Measurements from ENCODE around the gene HCLS1. TPM values are rescaled to one million over a fixed set of nuclear protein-coding genes. Genes with fewer than 3 reads are reported as not detected.

HCLS1 gene
- total RNA-seq, 1 donor from 2014 or later, result 35.4 TPM

DNA sequence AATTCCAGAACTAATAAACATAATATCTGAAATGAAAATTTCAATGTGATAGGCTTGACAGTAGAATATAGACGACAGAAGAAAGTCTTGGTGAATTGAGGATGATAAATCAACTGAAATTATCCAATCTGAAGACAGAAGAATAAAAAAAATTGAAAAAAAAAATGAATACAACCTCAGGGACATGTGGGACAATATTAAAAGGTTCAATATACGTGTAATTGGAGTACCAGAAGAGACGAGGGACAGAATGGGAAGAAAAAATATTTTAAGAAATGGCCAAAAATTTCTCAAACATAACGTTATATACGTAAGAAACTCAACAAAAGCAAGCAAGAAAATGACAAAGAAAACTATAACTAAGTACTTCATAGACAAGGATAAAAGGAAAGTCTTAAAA is 43.3 kb upstream of the HCLS1 start:
- TF ChIP-seq POLR2AphosphoS5 (IDR thresholded peaks at IDR 0.05; ENCODE audit: insufficient read depth in 1 of 2, low read depth in 1 of 2) (no peak), POLR2A (IDR thresholded peaks at IDR 0.05) (no peak)
- TF ChIP-seq, protein P1, sequence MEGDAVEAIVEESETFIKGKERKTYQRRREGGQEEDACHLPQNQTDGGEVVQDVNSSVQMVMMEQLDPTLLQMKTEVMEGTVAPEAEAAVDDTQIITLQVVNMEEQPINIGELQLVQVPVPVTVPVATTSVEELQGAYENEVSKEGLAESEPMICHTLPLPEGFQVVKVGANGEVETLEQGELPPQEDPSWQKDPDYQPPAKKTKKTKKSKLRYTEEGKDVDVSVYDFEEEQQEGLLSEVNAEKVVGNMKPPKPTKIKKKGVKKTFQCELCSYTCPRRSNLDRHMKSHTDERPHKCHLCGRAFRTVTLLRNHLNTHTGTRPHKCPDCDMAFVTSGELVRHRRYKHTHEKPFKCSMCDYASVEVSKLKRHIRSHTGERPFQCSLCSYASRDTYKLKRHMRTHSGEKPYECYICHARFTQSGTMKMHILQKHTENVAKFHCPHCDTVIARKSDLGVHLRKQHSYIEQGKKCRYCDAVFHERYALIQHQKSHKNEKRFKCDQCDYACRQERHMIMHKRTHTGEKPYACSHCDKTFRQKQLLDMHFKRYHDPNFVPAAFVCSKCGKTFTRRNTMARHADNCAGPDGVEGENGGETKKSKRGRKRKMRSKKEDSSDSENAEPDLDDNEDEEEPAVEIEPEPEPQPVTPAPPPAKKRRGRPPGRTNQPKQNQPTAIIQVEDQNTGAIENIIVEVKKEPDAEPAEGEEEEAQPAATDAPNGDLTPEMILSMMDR (IDR thresholded peaks at IDR 0.05), result no peak
- no peaks in the 10 kb centered on the region for H3K27me3 ChIP-seq
- intact Hi-C loops (cut with DNase I), result no loop called here
- no peaks in the 10 kb centered on the region for H3K4me1 ChIP-seq
- H3K27ac ChIP-seq, result no peak overlapping the region
- H3K36me3 ChIP-seq, result peaks cover 0 to 50% of the 10 kb centered on the region in 2 donors
- H3K9me3 ChIP-seq, result no peaks in the 10 kb centered on the region
- no peak overlapping the region for H3K4me3 ChIP-seq
- DNase-seq (ENCODE audit: extremely low spot score in 2 of 2), result no peak

DNA sequence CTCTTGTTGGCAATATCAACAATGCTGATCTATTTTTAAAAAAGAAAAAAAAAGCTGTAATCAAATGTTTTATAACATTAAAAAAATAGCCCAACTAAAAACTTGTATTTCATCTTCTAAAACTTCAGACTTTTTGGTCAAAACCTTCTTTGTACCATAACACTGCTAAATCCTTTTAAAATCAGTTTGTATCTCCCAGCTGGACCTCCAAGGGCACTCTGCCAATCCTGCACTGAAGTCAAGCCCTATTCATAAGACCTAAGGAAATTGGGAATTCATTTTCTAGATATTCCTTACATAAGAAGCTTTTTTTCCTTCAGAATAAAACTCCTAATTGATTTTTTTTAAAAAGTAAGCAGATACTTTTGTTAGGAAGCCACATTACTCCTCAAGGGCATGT is 38.2 kb upstream of the HCLS1 start:
- Histone ChIP-seq H3K27ac (peak overlapping the region; percentile 18), H3K36me3 (peaks cover 0 to 48% of the 10 kb centered on the region in 2 donors), H3K27me3 (no peaks in the 10 kb centered on the region), H3K4me3 (no peak overlapping the region), H3K4me1 (no peaks in the 10 kb centered on the region), H3K9me3 (no peaks in the 10 kb centered on the region)
- intact Hi-C loops (cut with DNase I), result no loop called here
- TF ChIP-seq POLR2A (IDR thresholded peaks at IDR 0.05) (no peak), POLR2AphosphoS5 (IDR thresholded peaks at IDR 0.05; ENCODE audit: insufficient read depth in 1 of 2, low read depth in 1 of 2) (no peak)
- TF ChIP-seq, protein P1 (IDR thresholded peaks at IDR 0.05), result no peak
- DNase-seq (ENCODE audit: extremely low spot score in 2 of 2), result no peak

DNA sequence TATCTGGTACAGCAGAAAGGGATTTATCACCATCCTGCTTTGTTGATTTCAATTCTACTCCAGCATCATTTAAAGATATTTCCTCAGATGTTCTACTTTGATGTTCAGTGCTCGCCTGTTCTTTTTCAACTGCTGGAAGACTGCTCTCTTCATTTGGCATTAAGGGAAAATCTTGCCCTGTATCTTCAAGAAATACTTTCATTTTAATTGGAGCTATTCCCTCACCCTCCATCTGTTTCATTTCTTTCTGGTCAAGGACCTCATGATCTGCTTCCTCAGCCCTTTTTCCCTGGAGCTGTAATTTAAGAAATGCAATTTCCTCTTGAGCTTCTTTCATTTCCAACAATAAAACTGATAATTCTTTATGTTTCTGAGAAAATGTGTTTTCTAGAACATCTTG is 37.8 kb upstream of the HCLS1 start:
- no peak for DNase-seq (ENCODE audit: extremely low spot score in 2 of 2)
- Histone ChIP-seq H3K27me3 (no peaks in the 10 kb centered on the region), H3K36me3 (peaks cover 0 to 51% of the 10 kb centered on the region in 2 donors), H3K27ac (peak overlapping the region; percentile 18), H3K9me3 (no peaks in the 10 kb centered on the region), H3K4me3 (no peak overlapping the region), H3K4me1 (no peaks in the 10 kb centered on the region)
- TF ChIP-seq POLR2A (IDR thresholded peaks at IDR 0.05) (no peak), POLR2AphosphoS5 (IDR thresholded peaks at IDR 0.05; ENCODE audit: insufficient read depth in 1 of 2, low read depth in 1 of 2) (no peak)
- TF ChIP-seq, protein P1 (IDR thresholded peaks at IDR 0.05), result no peak
- intact Hi-C loops (cut with DNase I), result no loop called here

DNA sequence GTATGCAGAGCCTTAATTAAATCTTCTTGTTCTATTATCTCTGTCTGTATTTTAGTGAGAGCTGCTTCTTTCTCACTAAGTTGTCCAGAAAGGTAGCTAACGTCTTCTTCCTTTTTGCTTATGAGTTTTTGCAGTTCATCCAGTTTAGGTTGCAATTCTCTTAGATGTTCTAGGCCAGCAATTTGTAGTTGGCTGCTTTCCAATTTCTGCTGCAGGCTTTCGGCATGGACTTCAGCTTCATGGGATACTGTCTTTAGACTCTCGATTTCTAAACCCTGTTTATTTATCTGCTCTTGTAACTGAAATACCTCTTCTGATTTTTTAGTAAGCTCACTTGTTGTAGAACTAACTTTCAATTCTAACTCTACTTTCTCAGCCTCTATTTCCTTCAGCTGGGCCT is 35.5 kb upstream of the HCLS1 start:
- TF ChIP-seq POLR2A (IDR thresholded peaks at IDR 0.05) (no peak), POLR2AphosphoS5 (IDR thresholded peaks at IDR 0.05; ENCODE audit: insufficient read depth in 1 of 2, low read depth in 1 of 2) (no peak)
- TF ChIP-seq, protein P1 (IDR thresholded peaks at IDR 0.05), result no peak
- no peak overlapping the region for H3K4me3 ChIP-seq
- H3K27me3 ChIP-seq, result no peaks in the 10 kb centered on the region
- intact Hi-C loops (cut with DNase I), result no loop called here
- no peaks in the 10 kb centered on the region for H3K4me1 ChIP-seq
- H3K27ac ChIP-seq, result no peak overlapping the region
- no peak for DNase-seq (ENCODE audit: extremely low spot score in 2 of 2)
- no peaks in the 10 kb centered on the region for H3K9me3 ChIP-seq
- peaks cover 0 to 43% of the 10 kb centered on the region in 2 donors for H3K36me3 ChIP-seq

DNA sequence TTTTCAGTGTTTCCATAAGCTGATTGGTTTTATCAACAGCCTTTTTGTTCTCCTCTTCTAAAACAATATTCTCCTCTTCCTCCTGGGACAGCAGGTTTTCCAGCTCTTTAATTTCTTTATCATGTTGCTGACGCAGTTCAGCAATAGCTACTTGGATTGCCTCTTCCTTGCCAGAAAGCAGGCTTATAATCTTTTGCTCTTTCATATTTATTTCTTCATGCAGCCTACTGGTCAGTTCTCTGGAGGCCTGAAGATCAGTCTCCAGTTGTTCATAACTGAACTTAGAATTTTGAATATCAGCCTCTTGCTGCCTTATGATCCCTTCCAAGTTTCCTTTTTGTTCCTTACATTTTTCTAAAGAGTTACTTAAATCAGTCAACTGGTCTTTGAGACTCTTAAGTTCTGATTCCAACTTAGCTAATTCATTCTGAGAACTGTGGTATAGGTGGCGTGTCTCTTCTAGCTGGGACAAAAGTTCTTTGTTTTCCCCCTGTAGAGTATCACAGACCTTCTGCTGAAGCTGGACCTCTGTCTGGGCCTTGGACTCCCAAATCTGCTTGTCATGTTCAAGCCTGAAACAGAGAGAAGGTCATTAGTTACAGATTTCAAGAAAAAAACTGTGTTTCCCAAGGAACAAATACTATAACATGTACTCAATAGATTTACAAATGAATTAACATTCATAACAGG is 31.5 kb upstream of the HCLS1 start:
- intact Hi-C loops (cut with DNase I), result no loop called here
- no peak for DNase-seq (ENCODE audit: extremely low spot score in 2 of 2)
- Histone ChIP-seq H3K36me3 (peaks cover 0 to 25% of the 10 kb centered on the region in 2 donors), H3K27ac (no peak overlapping the region), H3K4me3 (no peak overlapping the region), H3K27me3 (no peaks in the 10 kb centered on the region), H3K4me1 (no peaks in the 10 kb centered on the region), H3K9me3 (no peaks in the 10 kb centered on the region)
- TF ChIP-seq, protein P1 (IDR thresholded peaks at IDR 0.05), result no peak
- TF ChIP-seq POLR2A (IDR thresholded peaks at IDR 0.05), result no peak
- no peak for TF ChIP-seq POLR2AphosphoS5 (IDR thresholded peaks at IDR 0.05; ENCODE audit: insufficient read depth in 1 of 2, low read depth in 1 of 2)
